ENCODE measurements around the gene ZSCAN4.

Gene ZSCAN4

GRCh38 chr19:57643734-57644133 lies 25.0 kb upstream of the ZSCAN4 start:
- Histone ChIP-seq H3K27ac (ENCODE audit: low read length, poor library complexity, severe bottlenecking) (no peak overlapping the region), H2BK12ac (ENCODE audit: low read length in 2 of 2) (no peak overlapping the region), H4K91ac (ENCODE audit: low read length) (no peak overlapping the region), H3K36me3 (ENCODE audit: control insufficient read depth in 1 of 2, insufficient read depth in 2 of 2, low read depth in 1 of 2, low read length in 2 of 2) (peaks cover 30 to 46% of the 10 kb centered on the region in 2 experiments), H2AFZ (ENCODE audit: low read depth, low read length) (no peak overlapping the region), H3K9ac (ENCODE audit: low read length) (no peak overlapping the region), H2BK5ac (ENCODE audit: low read depth, low read length, poor library complexity, severe bottlenecking) (no peak overlapping the region), H3K14ac (ENCODE audit: low read length in 2 of 2) (no peak overlapping the region), H3K9me3 (ENCODE audit: control insufficient read depth, low read length) (peaks cover 51% of the 10 kb centered on the region), H3K18ac (ENCODE audit: low read depth in 1 of 2, low read length in 2 of 2) (no peak overlapping the region), H3K27me3 (ENCODE audit: control insufficient read depth in 1 of 2, insufficient read depth in 1 of 2, low read length in 2 of 2) (no peaks in the 10 kb centered on the region), H2BK15ac (ENCODE audit: low read depth, poor library complexity, severe bottlenecking) (no peak overlapping the region), H3K4me2 (ENCODE audit: low read length, poor library complexity, severe bottlenecking) (no peak overlapping the region), H3K4me1 (ENCODE audit: control insufficient read depth, insufficient read depth, low read depth, low read length) (no peaks in the 10 kb centered on the region), H2BK120ac (ENCODE audit: low read depth, low read length) (no peak overlapping the region), H3K79me1 (replicated peaks; ENCODE audit: low read length, poor library complexity, severe bottlenecking) (peaks cover 11% of the 10 kb centered on the region), H3K4ac (ENCODE audit: low read depth in 1 of 2, low read length in 2 of 2) (no peak overlapping the region), H3K4me3 (ENCODE audit: insufficient read depth in 1 of 2, low read depth in 1 of 2, low read length in 2 of 2) (no peak overlapping the region), H2AK5ac (ENCODE audit: low read length, severe bottlenecking) (no peak overlapping the region), H3K23ac (ENCODE audit: low read length in 2 of 2) (no peak overlapping the region), H4K8ac (ENCODE audit: low read length) (no peak overlapping the region)
- DNase-seq, result no peak

GRCh38 chr19:57648331-57649003 lies 20.3 kb upstream of the ZSCAN4 start:
- no peaks in the 10 kb centered on the region for H3K79me1 ChIP-seq (replicated peaks; ENCODE audit: low read length, poor library complexity, severe bottlenecking)
- no peaks in the 10 kb centered on the region for H3K27me3 ChIP-seq (ENCODE audit: control insufficient read depth in 1 of 2, insufficient read depth in 1 of 2, low read length in 2 of 2)
- no peak overlapping the region for H2BK5ac ChIP-seq (ENCODE audit: low read depth, low read length, poor library complexity, severe bottlenecking)
- H2BK15ac ChIP-seq (ENCODE audit: low read depth, poor library complexity, severe bottlenecking), result no peak overlapping the region
- H3K4me3 ChIP-seq (ENCODE audit: insufficient read depth in 1 of 2, low read depth in 1 of 2, low read length in 2 of 2), result no peak overlapping the region
- H3K36me3 ChIP-seq (ENCODE audit: control insufficient read depth in 1 of 2, insufficient read depth in 2 of 2, low read depth in 1 of 2, low read length in 2 of 2), result peaks cover 0 to 1% of the 10 kb centered on the region in 2 experiments
- H3K9ac ChIP-seq (ENCODE audit: low read length), result no peak overlapping the region
- no peak overlapping the region for H2AFZ ChIP-seq (ENCODE audit: low read depth, low read length)
- H2BK120ac ChIP-seq (ENCODE audit: low read depth, low read length), result no peak overlapping the region
- peaks cover 5% of the 10 kb centered on the region for H3K9me3 ChIP-seq (ENCODE audit: control insufficient read depth, low read length)
- WGBS, result 86% methylated on average over 4 of the region's 6 CpGs
- H3K14ac ChIP-seq (ENCODE audit: low read length in 2 of 2), result no peak overlapping the region
- no peaks in the 10 kb centered on the region for H3K4me1 ChIP-seq (ENCODE audit: control insufficient read depth, insufficient read depth, low read depth, low read length)
- H3K4me2 ChIP-seq (ENCODE audit: low read length, poor library complexity, severe bottlenecking), result no peak overlapping the region
- no peak overlapping the region for H2BK12ac ChIP-seq (ENCODE audit: low read length in 2 of 2)
- no peak overlapping the region for H4K8ac ChIP-seq (ENCODE audit: low read length)
- H3K23ac ChIP-seq (ENCODE audit: low read length in 2 of 2), result no peak overlapping the region
- H4K91ac ChIP-seq (ENCODE audit: low read length), result no peak overlapping the region
- no peak overlapping the region for H3K4ac ChIP-seq (ENCODE audit: low read depth in 1 of 2, low read length in 2 of 2)
- no peak overlapping the region for H3K18ac ChIP-seq (ENCODE audit: low read depth in 1 of 2, low read length in 2 of 2)
- no peak for DNase-seq
- H3K27ac ChIP-seq (ENCODE audit: low read length, poor library complexity, severe bottlenecking), result no peak overlapping the region
- H2AK5ac ChIP-seq (ENCODE audit: low read length, severe bottlenecking), result no peak overlapping the region

DNA sequence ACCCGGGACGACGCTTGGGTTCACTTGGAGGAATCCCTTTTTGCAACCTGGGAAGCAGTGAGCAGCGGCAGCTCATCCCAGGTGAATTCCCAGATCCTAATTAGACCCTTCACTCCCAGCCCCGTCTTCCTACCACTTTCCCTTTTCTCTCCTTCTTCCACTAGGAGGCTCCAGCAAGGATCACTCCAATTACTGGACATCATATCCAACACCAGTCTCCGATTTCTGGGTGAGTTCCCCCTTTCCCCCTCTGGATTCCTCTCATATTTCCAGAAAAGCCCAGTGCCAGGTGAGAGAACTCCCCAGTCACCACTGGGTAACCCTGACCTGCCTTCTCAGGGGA lies 17.1 kb upstream of the ZSCAN4 start:
- no peak overlapping the region for H4K91ac ChIP-seq (ENCODE audit: low read length)
- H4K8ac ChIP-seq (ENCODE audit: low read length), result no peak overlapping the region
- H3K14ac ChIP-seq (ENCODE audit: low read length in 2 of 2), result no peak overlapping the region
- H3K9ac ChIP-seq (ENCODE audit: low read length), result no peak overlapping the region
- no peak overlapping the region for H3K4me3 ChIP-seq (ENCODE audit: insufficient read depth in 1 of 2, low read depth in 1 of 2, low read length in 2 of 2)
- H2AK5ac ChIP-seq (ENCODE audit: low read length, severe bottlenecking), result no peak overlapping the region
- H3K4ac ChIP-seq (ENCODE audit: low read depth in 1 of 2, low read length in 2 of 2), result no peak overlapping the region
- H3K18ac ChIP-seq (ENCODE audit: low read depth in 1 of 2, low read length in 2 of 2), result no peak overlapping the region
- H3K4me2 ChIP-seq (ENCODE audit: low read length, poor library complexity, severe bottlenecking), result no peak overlapping the region
- WGBS, result 55% methylated on average over 6 of the region's 6 CpGs
- no peak for DNase-seq
- no peaks in the 10 kb centered on the region for H3K27me3 ChIP-seq (ENCODE audit: control insufficient read depth in 1 of 2, insufficient read depth in 1 of 2, low read length in 2 of 2)
- H2BK120ac ChIP-seq (ENCODE audit: low read depth, low read length), result no peak overlapping the region
- H3K23ac ChIP-seq (ENCODE audit: low read length in 2 of 2), result no peak overlapping the region
- H2AFZ ChIP-seq (ENCODE audit: low read depth, low read length), result no peak overlapping the region
- no peaks in the 10 kb centered on the region for H3K36me3 ChIP-seq (ENCODE audit: control insufficient read depth in 1 of 2, insufficient read depth in 2 of 2, low read depth in 1 of 2, low read length in 2 of 2)
- peaks cover 17% of the 10 kb centered on the region for H3K9me3 ChIP-seq (ENCODE audit: control insufficient read depth, low read length)
- H2BK12ac ChIP-seq (ENCODE audit: low read length in 2 of 2), result no peak overlapping the region
- H2BK15ac ChIP-seq (ENCODE audit: low read depth, poor library complexity, severe bottlenecking), result no peak overlapping the region
- H3K79me1 ChIP-seq (replicated peaks; ENCODE audit: low read length, poor library complexity, severe bottlenecking), result no peaks in the 10 kb centered on the region
- H3K4me1 ChIP-seq (ENCODE audit: control insufficient read depth, insufficient read depth, low read depth, low read length), result no peaks in the 10 kb centered on the region
- H3K27ac ChIP-seq (ENCODE audit: low read length, poor library complexity, severe bottlenecking), result no peak overlapping the region
- H2BK5ac ChIP-seq (ENCODE audit: low read depth, low read length, poor library complexity, severe bottlenecking), result no peak overlapping the region

GRCh38 chr19:57653689-57654088 lies 15.0 kb upstream of the ZSCAN4 start:
- H3K4me3 ChIP-seq (ENCODE audit: insufficient read depth in 1 of 2, low read depth in 1 of 2, low read length in 2 of 2), result no peak overlapping the region
- H3K27me3 ChIP-seq (ENCODE audit: control insufficient read depth in 1 of 2, insufficient read depth in 1 of 2, low read length in 2 of 2), result no peaks in the 10 kb centered on the region
- no peak overlapping the region for H3K18ac ChIP-seq (ENCODE audit: low read depth in 1 of 2, low read length in 2 of 2)
- 70% methylated on average over 2 of the region's 2 CpGs for WGBS
- H2BK12ac ChIP-seq (ENCODE audit: low read length in 2 of 2), result no peak overlapping the region
- no peak overlapping the region for H2BK120ac ChIP-seq (ENCODE audit: low read depth, low read length)
- peaks cover 14% of the 10 kb centered on the region for H3K9me3 ChIP-seq (ENCODE audit: control insufficient read depth, low read length)
- H3K4ac ChIP-seq (ENCODE audit: low read depth in 1 of 2, low read length in 2 of 2), result no peak overlapping the region
- H3K9ac ChIP-seq (ENCODE audit: low read length), result no peak overlapping the region
- H4K8ac ChIP-seq (ENCODE audit: low read length), result no peak overlapping the region
- no peak overlapping the region for H3K23ac ChIP-seq (ENCODE audit: low read length in 2 of 2)
- H2AFZ ChIP-seq (ENCODE audit: low read depth, low read length), result no peak overlapping the region
- no peak for DNase-seq
- no peak overlapping the region for H4K91ac ChIP-seq (ENCODE audit: low read length)
- no peaks in the 10 kb centered on the region for H3K79me1 ChIP-seq (replicated peaks; ENCODE audit: low read length, poor library complexity, severe bottlenecking)
- H3K27ac ChIP-seq (ENCODE audit: low read length, poor library complexity, severe bottlenecking), result no peak overlapping the region
- H3K4me2 ChIP-seq (ENCODE audit: low read length, poor library complexity, severe bottlenecking), result no peak overlapping the region
- H2AK5ac ChIP-seq (ENCODE audit: low read length, severe bottlenecking), result no peak overlapping the region
- no peak overlapping the region for H3K14ac ChIP-seq (ENCODE audit: low read length in 2 of 2)
- H3K4me1 ChIP-seq (ENCODE audit: control insufficient read depth, insufficient read depth, low read depth, low read length), result no peaks in the 10 kb centered on the region
- no peaks in the 10 kb centered on the region for H3K36me3 ChIP-seq (ENCODE audit: control insufficient read depth in 1 of 2, insufficient read depth in 2 of 2, low read depth in 1 of 2, low read length in 2 of 2)
- H2BK15ac ChIP-seq (ENCODE audit: low read depth, poor library complexity, severe bottlenecking), result no peak overlapping the region
- no peak overlapping the region for H2BK5ac ChIP-seq (ENCODE audit: low read depth, low read length, poor library complexity, severe bottlenecking)
